HG03457 (cell line): ENCODE measurements around the gene TSPOAP1.

Source experiments
- ATAC-seq: cut with Tn5 transposase; IDR thresholded peaks from one replicate; pipeline ENCODE4 v1.9.1; 2021; ENCODE audit warnings: moderate number of reproducible peaks; ENCODE audit not compliant: unreplicated experiment

TSPOAP1 gene

DNA sequence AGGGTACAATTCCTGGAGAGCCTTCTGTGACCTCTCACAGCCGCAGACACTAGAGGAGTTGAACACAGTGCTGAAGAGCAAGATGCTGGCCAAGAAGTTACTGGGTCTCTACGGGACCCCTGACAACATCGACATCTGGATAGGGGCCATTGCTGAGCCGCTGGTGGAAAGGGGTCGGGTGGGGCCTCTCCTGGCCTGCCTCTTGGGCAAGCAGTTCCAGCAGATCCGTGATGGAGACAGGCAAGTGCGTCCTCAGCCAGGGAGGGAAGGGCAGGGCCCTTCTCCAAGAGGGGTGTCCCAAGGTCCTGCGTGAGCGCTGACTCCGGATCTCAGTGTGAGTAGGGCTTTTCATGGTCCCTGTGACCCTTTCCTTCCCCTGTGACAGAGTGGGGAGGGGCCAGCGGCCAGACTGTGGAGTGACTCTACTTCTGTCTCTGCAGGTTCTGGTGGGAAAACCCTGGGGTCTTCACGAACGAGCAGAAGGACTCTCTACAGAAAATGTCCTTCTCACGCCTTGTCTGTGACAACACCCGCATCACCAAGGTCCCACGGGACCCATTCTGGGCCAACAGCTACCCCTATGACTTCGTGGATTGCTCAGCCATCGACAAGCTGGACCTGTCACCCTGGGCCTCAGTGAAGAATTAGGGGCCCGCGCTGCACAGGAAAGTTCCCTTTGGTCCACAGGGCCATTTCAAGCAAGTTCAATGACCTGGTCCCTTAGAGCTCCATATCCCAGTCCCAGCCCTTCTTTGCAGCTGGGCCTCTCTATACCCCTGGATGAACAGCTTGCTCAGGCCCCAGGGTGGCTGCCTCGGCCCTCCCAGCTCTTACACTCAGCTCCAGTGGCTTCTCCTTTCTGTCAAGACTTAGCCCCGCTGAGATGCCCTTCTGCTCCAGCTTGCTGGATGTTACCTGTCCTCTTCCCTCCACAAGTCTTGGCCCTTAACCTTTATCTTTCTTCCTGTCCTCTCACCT, 61.0 kb downstream of the TSPOAP1 start:
- ATAC-seq: no peak

DNA sequence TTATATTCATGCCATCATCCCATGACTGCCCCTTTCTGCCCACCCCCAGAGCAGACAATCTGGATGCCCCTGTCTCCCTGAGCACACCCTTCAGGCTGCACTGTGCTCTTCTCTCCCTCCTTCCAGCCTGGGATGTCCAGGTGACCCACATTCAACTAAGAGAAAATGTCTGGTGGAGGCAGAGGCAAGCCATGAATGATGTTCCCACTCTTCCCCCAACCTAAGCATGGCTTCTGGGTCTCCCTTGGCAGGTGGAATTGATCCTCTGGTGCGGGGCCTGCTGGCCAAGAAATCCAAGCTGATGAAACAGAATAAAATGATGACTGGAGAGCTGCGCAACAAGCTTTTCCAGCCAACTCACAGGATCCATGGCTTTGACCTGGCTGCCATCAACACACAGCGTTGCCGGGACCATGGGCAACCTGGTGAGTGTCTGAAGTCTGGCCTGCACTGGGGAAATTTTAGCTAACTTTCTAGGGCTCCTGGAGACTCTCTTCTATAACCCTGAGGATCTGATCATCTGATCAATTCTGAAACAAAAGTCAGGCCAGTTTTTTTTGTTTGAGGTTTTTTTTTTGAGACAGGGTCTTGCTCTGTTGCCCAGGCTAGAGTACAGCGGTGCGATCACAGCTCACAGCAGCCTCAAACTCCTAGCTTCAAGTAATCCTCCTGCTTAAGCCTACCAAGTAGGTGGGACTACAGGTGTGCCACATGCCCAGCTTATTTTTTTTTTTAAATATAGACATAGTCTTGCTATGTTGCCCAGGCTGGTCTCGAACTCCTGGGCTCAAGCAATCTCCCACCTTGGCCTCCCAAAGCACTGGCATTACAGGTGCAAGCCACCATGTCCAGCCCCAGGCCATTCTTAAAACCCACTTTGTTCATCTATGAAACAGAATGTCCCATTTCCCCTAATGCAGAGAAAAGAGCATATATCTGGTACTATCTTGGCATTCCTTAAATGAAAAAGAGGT, 62.4 kb downstream of the TSPOAP1 start:
- ATAC-seq: no peak

GRCh38 chr17:58265271-58265670, 63.3 kb downstream of the TSPOAP1 start:
- no peak for ATAC-seq

- ATAC-seq: no peak
These were observed 64.0 kb downstream of the TSPOAP1 start for GRCh38 chr17:58264407-58265103.

- no peak for ATAC-seq
These were observed 64.8 kb downstream of the TSPOAP1 start for GRCh38 chr17:58263773-58264172.

- no peak for ATAC-seq
These were observed 66.4 kb downstream of the TSPOAP1 start for GRCh38 chr17:58262149-58262548.

- ATAC-seq: no peak
These were observed 73.8 kb downstream of the TSPOAP1 start for GRCh38 chr17:58254803-58255202.

DNA sequence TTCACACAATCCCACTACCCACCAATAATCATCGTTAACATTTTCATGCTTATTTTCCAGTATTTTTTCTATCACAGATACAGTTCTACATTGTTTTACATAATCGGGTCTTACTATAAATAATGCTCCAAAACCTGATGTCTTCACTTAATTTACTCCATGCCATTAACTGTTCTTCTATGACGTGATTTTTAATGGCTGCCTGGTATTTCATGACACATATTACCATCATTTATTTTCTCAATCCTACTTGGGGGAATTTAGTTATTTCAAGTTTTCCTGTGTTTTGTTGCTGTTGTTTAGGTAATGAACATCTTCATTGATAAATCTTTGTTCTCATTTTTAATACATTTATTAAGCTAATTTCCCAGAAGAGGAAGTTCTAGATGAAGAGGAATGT, 75.5 kb downstream of the TSPOAP1 start:
- no peak for ATAC-seq

DNA sequence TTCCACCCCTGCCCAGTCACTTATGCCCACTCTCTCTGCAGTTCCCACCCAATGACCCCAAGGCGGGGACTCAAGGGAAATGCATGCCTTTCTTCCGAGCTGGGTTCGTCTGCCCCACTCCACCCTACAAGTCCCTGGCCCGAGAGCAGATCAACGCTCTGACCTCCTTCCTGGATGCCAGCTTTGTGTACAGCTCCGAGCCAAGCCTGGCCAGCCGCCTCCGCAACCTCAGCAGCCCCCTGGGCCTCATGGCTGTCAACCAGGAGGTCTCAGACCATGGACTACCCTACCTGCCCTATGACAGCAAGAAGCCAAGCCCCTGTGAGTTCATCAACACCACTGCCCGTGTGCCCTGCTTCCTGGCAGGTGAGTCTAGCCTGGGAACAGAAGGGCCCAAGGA, 76.5 kb downstream of the TSPOAP1 start:
- ATAC-seq: no peak
